ENCODE results near the gene PUSL1.

PUSL1 gene

GRCh38 chr1:1294250-1294890 is 14.0 kb upstream of the PUSL1 start:
- no peak for DNase-seq

GRCh38 chr1:1295154-1295923 is 13.1 kb upstream of the PUSL1 start:
- no peak for DNase-seq

- DNase-seq: no peak
Measured at GRCh38 chr1:1296070-1297061, 12.0 kb upstream of the PUSL1 start.

GRCh38 chr1:1297802-1298424 is 10.5 kb upstream of the PUSL1 start:
- no peak for DNase-seq

- DNase-seq: peak in 55 of 56 donors; percentile 29 to 99 (median 90)
Measured at GRCh38 chr1:1298861-1299685, 9.3 kb upstream of the PUSL1 start.

- no peak for DNase-seq
Measured at GRCh38 chr1:1299686-1300351, 8.6 kb upstream of the PUSL1 start.

- DNase-seq: no peak
Measured at GRCh38 chr1:1300352-1300739, 8.1 kb upstream of the PUSL1 start.

GRCh38 chr1:1302006-1302430 is 6.4 kb upstream of the PUSL1 start:
- DNase-seq: no peak

- DNase-seq: peak in 3 of 56 donors; percentile 11 to 30 (median 26)
Measured at GRCh38 chr1:1302951-1303509, 5.4 kb upstream of the PUSL1 start.

GRCh38 chr1:1303736-1304135 is 4.7 kb upstream of the PUSL1 start:
- DNase-seq: peak in 3 of 56 donors; percentile 41 to 49 (median 47)

GRCh38 chr1:1304331-1305299 is 3.8 kb upstream of the PUSL1 start:
- DNase-seq: peak in 55 of 56 donors; percentile 38 to 96 (median 90)

GRCh38 chr1:1305300-1306069 is 2.9 kb upstream of the PUSL1 start:
- DNase-seq: peak in 35 of 56 donors; percentile 5 to 69 (median 42)

- DNase-seq: no peak
Measured at GRCh38 chr1:1306070-1306660, 2.2 kb upstream of the PUSL1 start.

- DNase-seq: peak in 16 of 56 donors; percentile 13 to 63 (median 40)
Measured at GRCh38 chr1:1306661-1307260, 1.6 kb upstream of the PUSL1 start.

- DNase-seq: peak in 12 of 56 donors; percentile 33 to 70 (median 54)
Measured at GRCh38 chr1:1307261-1307922, 1.0 kb upstream of the PUSL1 start.

Data from nucleus accumbens (tissue), 56 donors.